ENCODE measurements around the gene TSACC.

Gene TSACC

GRCh38 chr1:156338180-156338976 lies at the start of gene TSACC, which contains the start of gene CCT3:
Gene TSACC, plus strand, starts transcription at chr1:156338526. Its CDS starts 1,232 bp downstream, at chr1:156339758.
Gene CCT3, minus strand, starts transcription at chr1:156338292. Its CDS starts 108 bp downstream, at chr1:156338184.
- TF ChIP-seq, protein P1, sequence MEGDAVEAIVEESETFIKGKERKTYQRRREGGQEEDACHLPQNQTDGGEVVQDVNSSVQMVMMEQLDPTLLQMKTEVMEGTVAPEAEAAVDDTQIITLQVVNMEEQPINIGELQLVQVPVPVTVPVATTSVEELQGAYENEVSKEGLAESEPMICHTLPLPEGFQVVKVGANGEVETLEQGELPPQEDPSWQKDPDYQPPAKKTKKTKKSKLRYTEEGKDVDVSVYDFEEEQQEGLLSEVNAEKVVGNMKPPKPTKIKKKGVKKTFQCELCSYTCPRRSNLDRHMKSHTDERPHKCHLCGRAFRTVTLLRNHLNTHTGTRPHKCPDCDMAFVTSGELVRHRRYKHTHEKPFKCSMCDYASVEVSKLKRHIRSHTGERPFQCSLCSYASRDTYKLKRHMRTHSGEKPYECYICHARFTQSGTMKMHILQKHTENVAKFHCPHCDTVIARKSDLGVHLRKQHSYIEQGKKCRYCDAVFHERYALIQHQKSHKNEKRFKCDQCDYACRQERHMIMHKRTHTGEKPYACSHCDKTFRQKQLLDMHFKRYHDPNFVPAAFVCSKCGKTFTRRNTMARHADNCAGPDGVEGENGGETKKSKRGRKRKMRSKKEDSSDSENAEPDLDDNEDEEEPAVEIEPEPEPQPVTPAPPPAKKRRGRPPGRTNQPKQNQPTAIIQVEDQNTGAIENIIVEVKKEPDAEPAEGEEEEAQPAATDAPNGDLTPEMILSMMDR (IDR thresholded peaks at IDR 0.05; ENCODE audit: low read depth, low read length, poor library complexity, severe bottlenecking): no peak
- no peak for TF ChIP-seq EZH2phosphoT487 (IDR thresholded peaks at IDR 0.05; ENCODE audit: borderline replicate concordance, low read length)
- peaks cover 15% of the 10 kb centered on the region; the same call in 1 of the 2 replicates for H3F3A ChIP-seq (ENCODE audit: control insufficient read depth, insufficient read depth)
- H3K4me2 ChIP-seq (ENCODE audit: low read length): peak within 1 kb of the TSS; percentile 89
- no peaks in the 10 kb centered on the region for H3K9me2 ChIP-seq (replicated peaks; ENCODE audit: control insufficient read depth, low read length)
- peaks cover 25% of the 10 kb centered on the region for H3K4me1 ChIP-seq (ENCODE audit: control insufficient read depth, low read length)
- no peaks in the 10 kb centered on the region for H3K9me3 ChIP-seq (ENCODE audit: control insufficient read depth, insufficient read depth, low read length)
- H4K20me1 ChIP-seq (ENCODE audit: control insufficient read depth, insufficient read depth, low read depth, low read length): peaks cover 15% of the 10 kb centered on the region; the same call in 1 of the 2 replicates
- H3K4me3 ChIP-seq (ENCODE audit: low read length): peak within 1 kb of the TSS; percentile 86
- H3K79me2 ChIP-seq (ENCODE audit: control insufficient read depth, low read length): peaks cover 54% of the 10 kb centered on the region
- H3K27me3 ChIP-seq (ENCODE audit: control insufficient read depth, low read length): no peaks in the 10 kb centered on the region
- peaks cover 43% of the 10 kb centered on the region for H3K36me3 ChIP-seq (ENCODE audit: control insufficient read depth, low read length)
- H3K27ac ChIP-seq (ENCODE audit: low read depth, low read length): peak within 1 kb of the TSS; percentile 92

- Histone ChIP-seq H3K27ac (ENCODE audit: low read depth, low read length) (no peak overlapping the region), H3K4me2 (ENCODE audit: low read length) (no peak overlapping the region), H3K4me3 (ENCODE audit: low read length) (no peak overlapping the region), H3K9me3 (ENCODE audit: control insufficient read depth, insufficient read depth, low read length) (no peaks in the 10 kb centered on the region), H3K27me3 (ENCODE audit: control insufficient read depth, low read length) (no peaks in the 10 kb centered on the region), H3K9me2 (replicated peaks; ENCODE audit: control insufficient read depth, low read length) (no peaks in the 10 kb centered on the region), H3F3A (ENCODE audit: control insufficient read depth, insufficient read depth) (0 out of 2 replicates have a peak, but pooled peaks cover 3% of the 10 kb centered on the region), H3K79me2 (ENCODE audit: control insufficient read depth, low read length) (no peaks in the 10 kb centered on the region), H4K20me1 (ENCODE audit: control insufficient read depth, insufficient read depth, low read depth, low read length) (no peaks in the 10 kb centered on the region), H3K4me1 (ENCODE audit: control insufficient read depth, low read length) (no peaks in the 10 kb centered on the region), H3K36me3 (ENCODE audit: control insufficient read depth, low read length) (peaks cover 13% of the 10 kb centered on the region; the same call in 1 of the 2 replicates)
- TF ChIP-seq EZH2phosphoT487 (IDR thresholded peaks at IDR 0.05; ENCODE audit: borderline replicate concordance, low read length): no peak
- TF ChIP-seq, protein P1 (IDR thresholded peaks at IDR 0.05; ENCODE audit: low read depth, low read length, poor library complexity, severe bottlenecking): no peak
These were observed 48.5 kb upstream of the TSACC start for GRCh38 chr1:156289857-156290256.

GRCh38 chr1:156291226-156292061 lies 46.9 kb upstream of the TSACC start:
- Histone ChIP-seq H3K27me3 (ENCODE audit: control insufficient read depth, low read length) (no peaks in the 10 kb centered on the region), H3K4me2 (ENCODE audit: low read length) (no peak overlapping the region), H4K20me1 (ENCODE audit: control insufficient read depth, insufficient read depth, low read depth, low read length) (no peaks in the 10 kb centered on the region), H3K4me1 (ENCODE audit: control insufficient read depth, low read length) (no peaks in the 10 kb centered on the region; the same call in 1 of the 2 replicates), H3K9me2 (replicated peaks; ENCODE audit: control insufficient read depth, low read length) (no peaks in the 10 kb centered on the region), H3K36me3 (ENCODE audit: control insufficient read depth, low read length) (peaks cover 10% of the 10 kb centered on the region; the same call in 1 of the 2 replicates), H3K27ac (ENCODE audit: low read depth, low read length) (no peak overlapping the region), H3F3A (ENCODE audit: control insufficient read depth, insufficient read depth) (0 out of 2 replicates have a peak, but pooled peaks cover 3% of the 10 kb centered on the region), H3K79me2 (ENCODE audit: control insufficient read depth, low read length) (no peaks in the 10 kb centered on the region), H3K4me3 (ENCODE audit: low read length) (no peak overlapping the region), H3K9me3 (ENCODE audit: control insufficient read depth, insufficient read depth, low read length) (no peaks in the 10 kb centered on the region)
- no peak for TF ChIP-seq EZH2phosphoT487 (IDR thresholded peaks at IDR 0.05; ENCODE audit: borderline replicate concordance, low read length)
- TF ChIP-seq, protein P1 (IDR thresholded peaks at IDR 0.05; ENCODE audit: low read depth, low read length, poor library complexity, severe bottlenecking): no peak
